Activated naive CD4-positive, alpha-beta T cell treated with anti-CD3 and anti-CD28 coated beads, Interleukin-2, amount 50 U/mL, for 72 hours (primary cell): ENCODE measurements around the gene NAA60. TPM values are rescaled to one million over a fixed set of nuclear protein-coding genes. Genes with fewer than 3 reads are reported as not detected.

Experiments used
- ATAC-seq, 2 donors: fragments of 150-1000 bp; cut with Tn5 transposase; 2 replicates each; pipeline ENCODE4 v1.10.0; 2021; ENCODE audit warnings: mild to moderate bottlenecking in 2 of 2, moderate library complexity in 2 of 2
- DNase-seq, 2 donors: peaks; one replicate each; pipeline ENCODE4 v3.0.0; 2021 to 2022; ENCODE audit warnings: low spot score in 2 of 2
- H3K27ac Mint-ChIP-seq, 2 donors: one replicate each; pipeline ENCODE4 v1.8.0; 2022; ENCODE audit warnings: mild to moderate bottlenecking in 2 of 2, mixed read lengths in 2 of 2
- H3K36me3 Mint-ChIP-seq, 2 donors: one replicate each; pipeline ENCODE4 v1.8.0; 2022; ENCODE audit warnings: mixed read lengths in 2 of 2
- H3K9me3 Mint-ChIP-seq, 2 donors: one replicate each; pipeline ENCODE4 v1.8.0; 2022; ENCODE audit warnings: mixed read lengths in 2 of 2
- total RNA-seq, 2 donors: library from RNA; stranded (reverse); gene quantifications; one replicate each; pipeline ENCODE4 v1.2.3, GENCODE V29; 2022

NAA60 gene
- total RNA-seq, 2 donors from 2014 or later, result 29.2 to 40.1 TPM

GRCh38 chr16:3534126-3534525, 90.6 kb downstream of the NAA60 start:
- H3K9me3 Mint-ChIP-seq, result no peaks in the 10 kb centered on the region
- H3K27ac Mint-ChIP-seq, result peak overlapping the region; percentile 64 to 72
- ATAC-seq, result no peak
- H3K36me3 Mint-ChIP-seq, result no peaks in the 10 kb centered on the region
- no peak for DNase-seq

- no peaks in the 10 kb centered on the region for H3K36me3 Mint-ChIP-seq
- no peak overlapping the region for H3K27ac Mint-ChIP-seq
- DNase-seq (no peak), ATAC-seq (no peak)
- no peaks in the 10 kb centered on the region for H3K9me3 Mint-ChIP-seq
Observed at GRCh38 chr16:3536271-3536731, 92.8 kb downstream of the NAA60 start.

Other genes starting within 250 kb of the NAA60 start
- 10 to 100 TPM in 1 of 2 donors, 1 to 10 TPM in 1; 9.2 to 19.3 TPM for gene ZNF200, start 208.5 kb upstream of the NAA60 start, total RNA-seq
- gene MEFV, start 187.0 kb upstream of the NAA60 start, total RNA-seq, result under 1 TPM in 1 of 2 donors, not detected in 1; 0.16 TPM
- gene ZNF263, start 160.2 kb upstream of the NAA60 start, total RNA-seq, result 10 to 100 TPM; 16.2 to 20.6 TPM
- 1 to 10 TPM; 5.4 to 5.9 TPM for gene TIGD7, start 138.2 kb upstream of the NAA60 start, total RNA-seq
- gene ZNF75A, start 138.2 kb upstream of the NAA60 start, total RNA-seq, result 10 to 100 TPM in 1 of 2 donors, 1 to 10 TPM in 1; 7.4 to 26.0 TPM
- not detected for gene OR2C1, start 87.8 kb upstream of the NAA60 start, total RNA-seq
- 10 to 100 TPM in 1 of 2 donors, 1 to 10 TPM in 1; 7.6 to 14.1 TPM for gene ZSCAN32, start 42.7 kb upstream of the NAA60 start, total RNA-seq
- 1 to 10 TPM; 5.2 to 7.7 TPM for gene ZNF174, start 42.5 kb upstream of the NAA60 start, total RNA-seq
- 1 to 10 TPM; 2.0 to 3.1 TPM for gene ZNF597, start 176 bp upstream of the NAA60 start, total RNA-seq
- under 1 TPM in 1 of 2 donors, not detected in 1; 0.25 TPM for gene C16orf90, start 51.8 kb downstream of the NAA60 start, total RNA-seq
- 10 to 100 TPM; 15.5 to 20.0 TPM for gene CLUAP1, start 57.3 kb downstream of the NAA60 start, total RNA-seq
- gene NLRC3, start 133.7 kb downstream of the NAA60 start, total RNA-seq, result 10 to 100 TPM; 24.6 to 26.2 TPM
- 10 to 100 TPM; 12.7 to 19.7 TPM for gene SLX4, start 167.9 kb downstream of the NAA60 start, total RNA-seq
- 10 to 100 TPM; 17.5 to 29.5 TPM for gene DNASE1, start 211.0 kb downstream of the NAA60 start, total RNA-seq